DND-41 (cell line): ENCODE measurements around the gene PCDH12.
A peak's percentile ranks its signal among the peaks of the same experiment; 100 is the strongest.

ENCODE experiments used
- ATAC-seq: fragments of 200-7000 bp; cut with Tn5 transposase; 3 replicates; pipeline ENCODE4 v1.9.1; 2021; ENCODE audit warnings: low read depth; ENCODE audit not compliant: insufficient read depth
- DNase-seq: peaks from one replicate; pipeline ENCODE4 v3.0.0-alpha.2; 2020
- H2AFZ ChIP-seq: 2 replicates; pipeline ENCODE4 v1.6.0; 2012; ENCODE audit warnings: low read depth, low read length
- H3K27ac ChIP-seq: 2 replicates; pipeline ENCODE4 v1.5.1; 2012; ENCODE audit warnings: low read length, inconsistent platforms
- H3K27me3 ChIP-seq: fragments of 200-600 bp; sonication (generic); 2 replicates; pipeline ENCODE4 v1.6.0; 2012; ENCODE audit warnings: low read length, mild to moderate bottlenecking, inconsistent platforms; ENCODE audit not compliant: insufficient read depth, poor library complexity
- H3K36me3 ChIP-seq: 2 replicates; pipeline ENCODE4 v1.5.1; 2012; ENCODE audit warnings: low read length, inconsistent platforms; ENCODE audit not compliant: insufficient read depth
- H3K4me1 ChIP-seq: 2 replicates; pipeline ENCODE4 v1.5.1; 2012; ENCODE audit warnings: mild to moderate bottlenecking, low read length; ENCODE audit not compliant: insufficient read depth
- H3K4me2 ChIP-seq: 2 replicates; pipeline ENCODE4 v1.6.0; 2012; ENCODE audit warnings: mild to moderate bottlenecking, moderate library complexity, low read length, inconsistent platforms; ENCODE audit not compliant: insufficient read depth
- H3K4me3 ChIP-seq, 2 experiments: fragments of 200-600 bp in 1 of 2; shearing (Covaris generic) in 1 of 2; 2 replicates each; pipeline ENCODE4 v1.5.1; 2012 to 2016; ENCODE audit warnings: inconsistent platforms in 2 of 2, low read length in 2 of 2, mild to moderate bottlenecking in 2 of 2, low read depth in 1 of 2, moderate library complexity in 1 of 2
- H3K79me2 ChIP-seq: 2 replicates; pipeline ENCODE4 v1.6.0; 2012; ENCODE audit warnings: low read length, inconsistent platforms; ENCODE audit not compliant: insufficient read depth
- H3K9ac ChIP-seq: 2 replicates; pipeline ENCODE4 v1.6.0; 2012; ENCODE audit warnings: low read depth, mild to moderate bottlenecking, inconsistent platforms, low read length, moderate library complexity
- H3K9me3 ChIP-seq: 2 replicates; pipeline ENCODE4 v1.5.1; 2012; ENCODE audit warnings: low read length, moderate library complexity, mild to moderate bottlenecking, inconsistent platforms; ENCODE audit not compliant: insufficient read depth, severe bottlenecking
- H4K20me1 ChIP-seq: 2 replicates; pipeline ENCODE4 v1.6.0; 2012; ENCODE audit warnings: low read length; ENCODE audit not compliant: insufficient read depth
- EZH2 ChIP-seq: IDR thresholded peaks from 3 replicates; pipeline ENCODE4 v1.6.1; 2012; ENCODE audit warnings: borderline replicate concordance, low read depth, mild to moderate bottlenecking, moderate library complexity, low read length, inconsistent platforms; ENCODE audit not compliant: severe bottlenecking
- TF ChIP-seq, protein P1 (sequence below): IDR thresholded peaks from 2 replicates; pipeline ENCODE4 v1.5.1; 2012; ENCODE audit warnings: borderline replicate concordance, low read length, moderate library complexity, mild to moderate bottlenecking; ENCODE audit not compliant: poor library complexity, severe bottlenecking; ENCODE audit errors: extremely low read depth

The PCDH12 gene

DNA sequence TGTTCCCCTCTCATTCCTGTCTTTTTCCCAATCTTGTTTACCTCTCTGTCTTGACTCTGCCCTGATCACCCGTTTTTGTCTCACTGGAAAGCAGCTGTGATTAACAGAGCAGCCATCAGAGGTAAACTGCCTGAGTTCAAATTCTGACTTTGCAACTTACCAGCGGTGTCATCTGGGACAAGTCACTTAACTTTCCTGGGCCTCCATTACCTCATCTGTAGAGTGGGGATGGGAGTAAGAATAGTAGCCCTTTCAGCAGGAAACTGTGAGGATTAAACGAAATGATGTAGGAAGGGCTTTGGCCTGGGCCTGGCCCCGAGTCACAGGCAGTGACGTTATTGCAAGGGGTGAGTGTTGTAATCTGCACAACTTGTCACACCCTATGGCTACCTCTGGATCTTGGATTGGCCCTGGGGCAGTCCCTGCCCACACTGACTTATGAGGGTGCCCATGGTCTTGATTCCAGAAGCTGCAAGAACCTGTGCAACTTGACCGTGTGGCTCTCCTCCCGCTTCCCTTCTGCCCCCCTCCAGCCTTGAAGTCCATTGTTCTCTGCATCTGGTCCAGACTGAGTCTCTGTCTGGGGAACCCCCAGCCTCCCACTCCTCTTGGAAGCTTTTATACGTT, 657 bp upstream of the PCDH12 start:
- H3K9ac ChIP-seq: peak overlapping the region; percentile 38
- H3K79me2 ChIP-seq: no peaks in the 10 kb centered on the region
- no peak for TF ChIP-seq EZH2
- TF ChIP-seq, protein P1, sequence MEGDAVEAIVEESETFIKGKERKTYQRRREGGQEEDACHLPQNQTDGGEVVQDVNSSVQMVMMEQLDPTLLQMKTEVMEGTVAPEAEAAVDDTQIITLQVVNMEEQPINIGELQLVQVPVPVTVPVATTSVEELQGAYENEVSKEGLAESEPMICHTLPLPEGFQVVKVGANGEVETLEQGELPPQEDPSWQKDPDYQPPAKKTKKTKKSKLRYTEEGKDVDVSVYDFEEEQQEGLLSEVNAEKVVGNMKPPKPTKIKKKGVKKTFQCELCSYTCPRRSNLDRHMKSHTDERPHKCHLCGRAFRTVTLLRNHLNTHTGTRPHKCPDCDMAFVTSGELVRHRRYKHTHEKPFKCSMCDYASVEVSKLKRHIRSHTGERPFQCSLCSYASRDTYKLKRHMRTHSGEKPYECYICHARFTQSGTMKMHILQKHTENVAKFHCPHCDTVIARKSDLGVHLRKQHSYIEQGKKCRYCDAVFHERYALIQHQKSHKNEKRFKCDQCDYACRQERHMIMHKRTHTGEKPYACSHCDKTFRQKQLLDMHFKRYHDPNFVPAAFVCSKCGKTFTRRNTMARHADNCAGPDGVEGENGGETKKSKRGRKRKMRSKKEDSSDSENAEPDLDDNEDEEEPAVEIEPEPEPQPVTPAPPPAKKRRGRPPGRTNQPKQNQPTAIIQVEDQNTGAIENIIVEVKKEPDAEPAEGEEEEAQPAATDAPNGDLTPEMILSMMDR: no peak
- H3K9me3 ChIP-seq: no peaks in the 10 kb centered on the region
- H3K4me2 ChIP-seq: peak overlapping the region; percentile 46
- peak overlapping the region; percentile 68 for H3K27ac ChIP-seq
- H3K4me1 ChIP-seq: peaks cover 42% of the 10 kb centered on the region
- H4K20me1 ChIP-seq: no peaks in the 10 kb centered on the region
- H3K4me3 ChIP-seq: peak overlapping the region in 1 of 2 experiments; percentile 45; a peak in 2 of 4 replicates
- ATAC-seq (no peak), DNase-seq (no peak)
- H3K27me3 ChIP-seq: no peaks in the 10 kb centered on the region
- H3K36me3 ChIP-seq: no peaks in the 10 kb centered on the region
- peak overlapping the region; percentile 63 for H2AFZ ChIP-seq

DNA sequence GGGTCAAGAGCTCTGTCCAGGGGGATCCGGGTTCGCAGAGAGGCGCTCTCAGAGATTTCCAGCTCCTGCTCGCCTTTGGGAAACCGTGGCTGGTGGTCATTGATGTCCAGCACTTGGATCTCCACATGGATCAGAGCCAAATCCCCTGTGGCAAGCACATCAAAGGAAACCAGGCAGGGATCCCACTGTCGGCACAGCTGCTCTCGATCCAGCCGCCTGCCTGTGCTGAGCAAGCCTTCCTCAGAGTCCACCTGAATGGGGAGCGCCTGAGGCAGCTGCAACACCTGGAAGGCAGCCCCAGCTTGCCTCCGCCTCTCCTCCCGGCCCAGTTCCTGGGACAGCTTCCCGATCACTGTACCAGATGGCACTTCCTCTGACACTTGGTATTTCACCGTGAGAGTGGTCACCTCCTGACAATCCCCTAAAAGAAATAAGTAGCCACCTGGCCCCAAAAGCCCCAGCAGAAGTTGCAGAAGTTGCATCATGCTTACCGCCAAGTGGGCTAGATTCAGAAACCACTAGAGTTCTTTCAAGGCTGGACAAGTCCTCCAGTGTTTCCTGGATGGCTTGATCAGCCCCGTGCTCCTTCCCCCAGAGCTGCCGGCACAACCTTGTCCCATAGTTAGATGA, 520 bp downstream of the PCDH12 start:
- ATAC-seq (no peak), DNase-seq (peak; percentile 27)
- Histone ChIP-seq H4K20me1 (no peaks in the 10 kb centered on the region), H3K27me3 (no peaks in the 10 kb centered on the region), H3K79me2 (no peaks in the 10 kb centered on the region), H3K4me3 (peak overlapping the region in 1 of 2 experiments; percentile 45; a peak in 2 of 4 replicates), H2AFZ (no peak overlapping the region; the same call in 1 of the 2 replicates), H3K9me3 (no peaks in the 10 kb centered on the region), H3K27ac (peak overlapping the region; percentile 68), H3K36me3 (no peaks in the 10 kb centered on the region), H3K9ac (peak overlapping the region; percentile 38), H3K4me2 (peak overlapping the region; percentile 46), H3K4me1 (peaks cover 42% of the 10 kb centered on the region)
- TF ChIP-seq, protein P1: no peak
- TF ChIP-seq EZH2: no peak

DNA sequence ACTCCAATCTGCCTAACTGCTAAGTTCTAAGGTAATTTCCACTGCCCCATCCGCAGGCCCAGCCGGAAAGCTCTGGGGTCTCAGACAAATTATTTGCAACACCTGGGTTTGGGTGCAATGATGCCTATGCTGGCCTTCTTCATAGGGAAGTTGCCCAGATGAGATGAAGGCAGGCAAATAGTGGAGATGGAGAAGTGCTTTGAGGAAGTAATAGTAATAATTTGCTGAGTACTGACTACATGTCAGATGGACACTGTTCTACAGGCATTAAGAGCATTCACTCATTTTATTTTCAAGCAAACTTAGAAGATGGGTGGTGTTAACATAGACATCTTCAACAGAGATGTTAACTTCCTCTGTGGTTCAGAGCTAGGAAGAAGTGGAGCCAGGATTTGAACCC, 3.8 kb downstream of the PCDH12 start:
- no peak overlapping the region for H3K9ac ChIP-seq
- no peaks in the 10 kb centered on the region for H3K9me3 ChIP-seq
- DNase-seq: no peak
- H3K27me3 ChIP-seq: no peaks in the 10 kb centered on the region
- no peaks in the 10 kb centered on the region for H4K20me1 ChIP-seq
- TF ChIP-seq, protein P1: no peak
- TF ChIP-seq EZH2: no peak
- H3K36me3 ChIP-seq: no peaks in the 10 kb centered on the region
- H3K4me3 ChIP-seq: no peak overlapping the region
- H3K27ac ChIP-seq: no peak overlapping the region
- H2AFZ ChIP-seq: no peak overlapping the region
- ATAC-seq: no peak
- no peaks in the 10 kb centered on the region for H3K79me2 ChIP-seq
- peaks cover 21% of the 10 kb centered on the region for H3K4me1 ChIP-seq
- H3K4me2 ChIP-seq: no peak overlapping the region
